HG02981 (cell line): Measurements from ENCODE around the gene ADAM12.

Source experiments
- ATAC-seq: cut with Tn5 transposase; IDR thresholded peaks from one replicate; pipeline ENCODE4 v1.9.1; 2021; ENCODE audit warnings: mild to moderate bottlenecking, moderate library complexity; ENCODE audit not compliant: unreplicated experiment

Gene ADAM12

GRCh38 chr10:126158133-126158892, 230.0 kb downstream of the ADAM12 start:
- no peak for ATAC-seq

DNA sequence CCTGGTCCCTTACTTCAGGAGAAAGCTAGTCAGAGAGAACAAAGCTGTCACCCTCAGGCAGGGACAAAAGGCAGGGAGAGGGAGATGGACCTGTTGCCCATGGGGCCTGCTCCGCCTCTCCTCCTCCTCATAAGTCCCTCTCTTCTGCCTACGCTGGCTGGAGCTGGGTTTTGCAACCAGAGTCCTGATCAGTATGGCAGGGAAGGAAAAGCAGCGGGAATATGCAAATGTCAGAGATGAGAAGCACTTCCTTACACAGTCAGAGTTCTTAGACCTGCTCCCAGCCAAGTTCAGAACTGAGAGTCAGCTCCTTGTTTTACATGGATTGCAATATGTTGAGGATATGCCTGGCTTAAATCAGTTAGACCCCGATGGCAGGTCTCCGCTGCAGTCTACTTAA, 231.1 kb downstream of the ADAM12 start:
- no peak for ATAC-seq

GRCh38 chr10:126156503-126156902, 231.8 kb downstream of the ADAM12 start:
- ATAC-seq: no peak

GRCh38 chr10:126156012-126156411, 232.3 kb downstream of the ADAM12 start:
- no peak for ATAC-seq

- no peak for ATAC-seq
Observed at GRCh38 chr10:126155528-126155927, 232.7 kb downstream of the ADAM12 start.

DNA sequence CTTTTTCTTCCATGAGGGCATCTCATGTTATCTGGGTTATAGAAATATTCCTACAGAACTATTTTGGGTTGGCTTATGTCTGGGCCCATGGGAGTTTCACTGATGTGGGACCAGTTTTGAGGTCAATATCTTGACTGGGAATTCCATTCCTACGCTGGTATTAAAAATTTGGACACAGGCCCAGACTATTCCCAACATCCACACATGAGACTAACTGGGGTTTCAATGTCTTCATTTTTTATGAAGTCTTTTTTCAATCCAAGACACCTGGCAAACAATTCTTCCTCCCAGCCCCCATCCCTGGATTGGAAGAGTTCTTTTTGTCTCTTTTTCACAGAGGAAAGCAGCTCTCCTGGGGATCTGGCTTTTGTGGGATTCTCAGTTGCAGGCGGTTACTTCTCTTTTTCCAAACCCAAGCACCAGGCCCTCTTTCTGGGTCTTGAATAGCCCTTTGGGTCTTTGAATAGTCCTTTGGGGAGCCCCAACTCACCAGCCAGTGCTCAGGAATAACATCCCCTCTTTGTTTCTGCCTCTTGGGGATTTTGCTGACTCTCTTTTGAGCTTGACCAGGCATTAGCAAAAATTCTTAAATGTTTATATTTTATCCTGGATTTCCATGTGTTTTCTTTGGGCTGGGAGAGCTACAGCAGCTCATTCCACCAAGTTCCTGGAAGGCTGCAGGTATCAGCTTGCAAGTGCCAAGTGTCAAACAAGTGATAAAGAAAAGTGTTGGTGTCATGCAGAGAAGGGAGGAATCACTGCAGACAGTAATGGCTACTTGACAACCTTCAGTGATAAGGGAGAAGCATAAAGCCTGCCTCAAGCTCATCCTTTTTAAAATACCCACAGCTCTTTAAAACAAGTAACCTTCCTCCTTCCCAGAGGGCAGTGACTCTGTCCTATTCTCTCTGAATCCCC, 234.3 kb downstream of the ADAM12 start:
- no peak for ATAC-seq

DNA sequence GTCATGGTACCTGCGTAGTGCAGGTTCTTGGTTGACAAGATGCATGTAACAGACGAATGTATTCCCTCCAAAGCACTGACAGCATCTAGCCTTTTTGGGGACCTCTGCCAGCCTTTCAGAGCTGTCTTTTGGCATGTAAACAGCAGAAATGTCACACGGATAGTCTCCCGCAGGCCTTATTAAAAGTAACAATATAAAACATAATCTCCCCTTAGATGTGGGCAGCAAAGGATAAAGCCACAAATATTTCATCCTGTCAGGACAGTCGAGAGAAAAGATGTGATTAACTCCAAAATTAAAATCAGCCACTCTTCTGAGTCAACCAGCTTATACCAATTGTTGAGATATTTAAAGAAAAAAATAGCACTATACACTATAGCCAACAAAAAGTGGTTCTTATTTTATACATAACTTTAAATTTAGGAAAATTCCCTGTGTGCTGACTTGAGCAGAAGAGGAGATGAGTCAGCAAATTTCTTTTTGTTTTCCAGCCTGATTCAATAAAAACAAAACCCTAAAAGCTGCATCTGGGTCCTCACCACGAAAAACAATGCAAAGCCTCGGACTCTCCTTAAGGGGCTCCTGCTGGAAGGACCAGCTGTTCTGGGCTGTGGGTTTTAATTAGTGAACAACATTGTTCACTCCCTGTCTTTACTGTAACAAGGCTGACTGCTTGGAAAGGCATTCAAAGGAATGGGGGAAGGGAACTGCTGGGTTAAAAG, 240.2 kb downstream of the ADAM12 start:
- no peak for ATAC-seq

- no peak for ATAC-seq
Observed at GRCh38 chr10:126146771-126147170, 241.5 kb downstream of the ADAM12 start.

- ATAC-seq: no peak
Observed at GRCh38 chr10:126143117-126143516, 245.2 kb downstream of the ADAM12 start.

GRCh38 chr10:126140746-126141273, 247.5 kb downstream of the ADAM12 start:
- ATAC-seq: no peak

DNA sequence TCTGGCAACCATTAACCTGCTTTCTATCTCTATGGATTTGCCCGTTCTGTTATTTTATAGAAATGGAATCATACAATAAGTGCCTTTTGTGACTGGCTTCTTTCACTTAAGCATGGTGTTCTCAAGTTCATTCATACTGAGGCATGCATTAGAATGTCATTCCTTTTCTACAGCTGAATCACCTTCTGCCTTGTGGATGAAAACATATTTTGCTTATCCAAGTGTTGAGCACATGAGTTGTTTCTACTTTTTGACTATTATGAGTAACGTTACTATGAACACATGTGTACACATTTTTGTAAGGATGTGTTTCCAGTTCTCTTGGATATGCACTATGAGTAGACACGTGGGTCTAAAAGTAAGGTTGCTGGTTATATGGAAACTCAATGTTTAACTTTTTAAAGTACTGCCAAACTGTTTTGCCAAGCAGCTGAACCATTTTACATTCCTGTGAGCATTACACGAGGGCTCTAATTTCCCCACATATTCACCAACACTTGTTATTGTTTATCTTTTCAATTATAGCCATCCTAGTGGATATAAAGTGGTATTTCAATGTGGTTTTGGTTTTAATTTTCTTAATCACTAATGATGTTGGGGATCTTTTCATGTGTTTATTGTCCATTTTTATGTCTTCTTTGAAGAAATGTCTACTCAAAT, 250.6 kb downstream of the ADAM12 start:
- no peak for ATAC-seq

- no peak for ATAC-seq
Observed at GRCh38 chr10:126135941-126136595, 252.2 kb downstream of the ADAM12 start.

DNA sequence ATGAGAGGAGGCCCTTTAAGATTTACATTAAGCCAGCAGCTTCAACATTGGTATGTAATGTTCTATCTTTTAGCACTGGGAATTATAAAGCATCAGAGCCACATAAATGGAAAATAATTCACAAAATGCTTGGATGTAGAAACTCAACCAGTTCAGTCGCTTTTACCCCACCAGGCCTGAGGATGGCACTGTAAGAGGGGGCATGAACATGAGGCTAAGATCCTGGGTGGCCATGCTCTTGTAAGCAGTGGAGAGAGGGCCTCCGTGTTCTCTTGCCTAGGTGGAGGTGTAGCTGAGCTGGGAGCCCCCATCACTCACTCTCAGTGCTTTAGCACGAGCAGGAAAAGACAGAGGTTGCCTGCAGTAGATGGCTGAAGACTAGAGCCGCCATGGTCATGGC, 253.1 kb downstream of the ADAM12 start:
- no peak for ATAC-seq

- ATAC-seq: no peak
Observed at GRCh38 chr10:126133906-126134656, 254.2 kb downstream of the ADAM12 start.

DNA sequence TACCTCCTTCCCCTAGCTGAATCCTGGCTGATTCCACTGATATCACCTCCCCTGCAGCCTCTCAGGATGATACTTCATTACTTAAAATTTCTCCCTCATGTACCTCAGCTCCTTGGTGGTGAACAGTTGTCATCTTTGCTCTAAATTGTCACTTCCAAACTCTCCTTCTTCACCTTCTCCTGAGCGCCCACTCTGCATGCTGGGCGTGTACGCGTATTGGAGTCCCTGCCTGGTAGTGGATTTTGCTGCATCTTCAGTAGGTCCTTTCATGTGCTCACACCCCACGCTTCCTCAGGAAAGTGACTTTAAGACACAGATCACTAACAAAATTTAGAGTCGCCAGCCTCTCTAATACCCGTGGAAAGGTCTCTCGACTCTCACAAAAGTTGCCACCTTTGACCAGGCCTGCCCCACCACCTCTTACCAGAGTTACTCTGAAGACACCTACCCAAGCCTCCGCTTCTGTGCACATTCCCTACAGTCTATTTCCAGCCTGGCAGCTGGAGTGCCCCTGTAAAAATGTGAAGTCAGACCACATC, 255.1 kb downstream of the ADAM12 start:
- ATAC-seq: no peak

- ATAC-seq: no peak
Observed at GRCh38 chr10:126131341-126131740, 256.9 kb downstream of the ADAM12 start.

DNA sequence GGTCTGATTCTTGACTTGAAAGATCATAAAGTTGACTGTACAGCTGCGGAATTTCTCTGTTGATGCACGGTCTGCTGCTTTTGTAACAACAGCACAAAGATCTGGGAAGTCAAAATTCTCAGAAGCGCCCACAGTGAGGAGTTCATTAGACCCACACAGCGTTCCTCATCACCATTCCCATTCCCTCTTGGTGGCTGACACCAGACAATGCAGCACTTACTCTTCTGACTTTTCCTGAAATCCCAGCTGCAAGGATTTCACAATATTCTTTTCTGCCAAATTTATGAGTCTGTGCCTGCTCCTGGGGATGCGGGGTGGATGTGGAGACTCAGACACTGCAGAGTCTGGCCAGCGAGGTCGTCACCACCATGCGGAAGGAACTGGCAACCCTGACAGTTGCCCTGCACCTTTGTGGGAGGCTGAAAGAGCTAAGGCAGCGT, 258.0 kb downstream of the ADAM12 start:
- ATAC-seq: no peak

- ATAC-seq: no peak
Observed at GRCh38 chr10:126129026-126129425, 259.3 kb downstream of the ADAM12 start.

- no peak for ATAC-seq
Observed at GRCh38 chr10:126128581-126128980, 259.7 kb downstream of the ADAM12 start.
